HG02642 (cell line): ENCODE data around the gene VPS8.

ENCODE experiments used
- ATAC-seq: cut with Tn5 transposase; IDR thresholded peaks from one replicate; pipeline ENCODE4 v1.9.1; 2021; ENCODE audit warnings: mild to moderate bottlenecking; ENCODE audit not compliant: unreplicated experiment, poor library complexity

VPS8 gene

DNA sequence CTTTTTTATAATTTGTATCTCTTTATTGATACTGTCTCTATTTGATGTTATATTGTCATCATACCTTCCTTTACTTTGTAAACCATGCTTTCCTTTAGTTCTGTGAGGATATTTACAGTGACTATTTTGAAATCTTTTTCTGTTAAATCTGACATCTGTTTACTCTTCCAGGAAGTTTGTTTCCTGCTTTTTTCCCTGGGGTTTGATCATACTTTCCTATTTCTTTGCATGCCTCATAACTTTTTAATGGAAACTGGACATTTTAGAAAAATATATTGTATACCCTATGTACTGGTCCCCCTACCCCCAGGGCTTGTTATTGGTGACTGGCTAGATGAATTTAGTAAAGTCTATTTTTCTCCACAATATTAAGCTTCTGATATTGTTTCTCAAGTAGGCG lies 225.8 kb downstream of the VPS8 start:
- no peak for ATAC-seq

DNA sequence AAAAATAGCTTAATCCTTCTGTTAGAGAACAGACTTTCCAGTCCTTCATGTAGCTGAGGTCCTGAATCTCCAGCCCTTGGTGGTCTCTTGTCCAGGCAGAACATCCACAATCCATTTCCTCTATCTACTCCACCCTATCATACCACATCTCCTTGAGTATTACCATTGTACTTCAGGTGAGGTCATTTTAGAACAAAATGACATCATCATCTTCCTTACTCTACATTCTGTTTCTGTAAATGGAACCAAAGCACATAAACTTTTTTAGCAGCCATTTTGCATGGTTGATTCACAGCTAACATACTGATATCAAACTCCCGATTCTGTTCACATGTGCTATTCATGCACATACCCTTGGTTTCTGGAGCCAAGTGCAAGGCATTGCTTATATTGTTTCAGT lies 228.5 kb downstream of the VPS8 start:
- ATAC-seq: no peak

DNA sequence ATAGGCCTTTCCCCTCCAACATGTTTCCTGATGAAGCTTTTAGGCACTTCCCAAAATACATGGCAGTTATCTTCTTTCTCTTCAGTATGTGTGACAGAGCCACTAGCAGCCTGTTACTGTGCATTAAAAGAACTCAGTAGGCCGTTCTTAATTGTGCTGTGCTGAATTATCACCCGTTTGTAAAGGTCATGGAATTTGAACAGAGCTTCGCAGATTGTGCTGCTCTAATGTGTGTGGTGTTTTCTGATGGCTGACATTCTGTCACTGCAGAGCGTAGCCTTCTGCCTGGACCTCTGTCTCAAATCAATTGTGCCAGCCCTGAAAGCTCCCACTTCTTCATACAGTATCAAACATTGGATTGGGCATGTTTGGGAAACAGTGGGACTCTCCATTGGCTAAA lies 229.6 kb downstream of the VPS8 start:
- no peak for ATAC-seq

DNA sequence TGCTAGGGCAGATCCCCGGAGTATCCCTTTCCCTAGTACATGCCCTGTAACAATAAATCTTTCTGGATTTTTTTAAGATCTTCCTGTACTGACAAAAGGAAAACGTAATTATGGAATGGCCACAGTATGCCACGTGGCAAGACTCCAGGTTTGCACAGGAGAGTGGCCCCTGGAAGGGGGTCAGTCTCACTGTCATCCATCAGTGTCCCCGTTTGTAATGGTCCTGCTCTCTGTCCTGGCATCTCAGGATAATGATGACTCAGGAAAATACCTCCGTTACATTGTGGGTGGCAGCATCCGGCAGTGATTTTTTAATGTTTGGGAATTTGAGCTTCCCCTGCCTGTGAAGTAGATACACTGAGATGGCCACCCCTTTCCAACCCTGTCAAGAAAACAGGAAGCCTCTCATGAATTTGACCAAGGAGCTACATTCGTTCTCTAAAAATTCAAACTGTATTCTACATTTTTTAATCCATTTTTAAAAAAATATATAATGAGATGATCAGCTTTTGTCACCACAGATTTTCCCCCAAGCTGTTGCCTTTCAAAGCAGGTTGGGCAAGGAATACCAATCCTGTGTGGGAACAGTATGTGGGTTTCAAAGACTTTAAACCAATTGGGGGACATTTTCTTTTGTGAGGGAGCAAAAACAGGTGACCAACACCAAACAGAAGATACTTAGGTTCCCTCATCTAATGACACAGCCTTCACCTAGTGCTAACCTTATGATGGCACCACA lies 230.5 kb downstream of the VPS8 start:
- no peak for ATAC-seq

DNA sequence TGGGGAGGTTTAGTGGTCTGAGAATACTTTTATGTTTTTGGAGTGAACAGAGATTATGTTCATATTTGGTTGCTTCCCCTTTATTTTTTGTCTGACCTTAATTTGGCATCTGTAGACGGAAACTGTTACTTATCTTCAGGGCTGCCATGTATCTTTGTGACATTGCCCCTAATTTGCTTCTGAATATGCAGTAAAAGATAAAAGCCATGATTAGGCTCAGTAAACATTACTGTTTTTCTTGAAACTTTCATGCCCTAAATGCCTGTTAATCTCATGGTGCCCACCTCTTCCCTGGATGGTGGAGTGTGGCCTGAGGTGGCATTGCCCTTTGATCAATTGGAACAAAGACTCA lies 234.2 kb downstream of the VPS8 start:
- no peak for ATAC-seq

DNA sequence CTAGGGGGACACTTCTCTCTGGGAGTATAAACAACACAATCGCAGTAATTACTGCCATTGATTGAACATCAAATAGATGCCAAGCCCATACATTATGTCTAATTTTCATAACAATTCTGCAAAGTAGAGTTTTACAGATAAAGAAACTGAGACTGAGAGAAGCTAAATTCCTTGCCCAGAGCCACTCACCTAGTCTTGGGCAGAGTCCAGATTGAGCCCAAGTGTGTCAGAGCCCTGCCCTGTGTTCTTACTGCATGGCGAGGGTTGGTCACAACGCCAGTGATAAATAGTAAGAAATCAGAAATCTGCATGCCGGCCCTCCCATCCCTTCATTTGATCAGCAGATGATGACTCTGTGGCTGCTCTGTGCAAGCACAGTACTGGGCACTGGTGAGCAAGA lies 234.6 kb downstream of the VPS8 start:
- ATAC-seq: no peak

DNA sequence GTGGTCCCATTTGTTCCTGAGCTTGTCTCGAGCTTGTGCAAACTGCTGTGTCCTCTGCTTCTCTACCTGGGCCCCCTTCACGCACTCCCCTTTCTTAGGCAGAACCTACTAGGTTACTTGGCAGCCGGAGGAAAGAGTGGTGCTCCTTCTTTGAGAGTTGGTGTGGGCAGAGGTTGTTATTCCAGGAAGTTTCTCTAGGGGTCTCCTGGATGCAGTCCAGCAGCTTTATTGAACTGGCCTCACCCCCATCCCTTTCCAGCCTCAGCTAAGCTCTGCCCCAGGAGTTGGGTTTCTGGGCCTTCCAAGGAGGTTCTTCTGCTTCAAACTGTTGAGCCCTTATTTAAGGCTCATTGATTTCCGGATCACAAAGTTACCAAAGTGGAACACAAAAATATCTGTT lies 237.7 kb downstream of the VPS8 start:
- no peak for ATAC-seq

DNA sequence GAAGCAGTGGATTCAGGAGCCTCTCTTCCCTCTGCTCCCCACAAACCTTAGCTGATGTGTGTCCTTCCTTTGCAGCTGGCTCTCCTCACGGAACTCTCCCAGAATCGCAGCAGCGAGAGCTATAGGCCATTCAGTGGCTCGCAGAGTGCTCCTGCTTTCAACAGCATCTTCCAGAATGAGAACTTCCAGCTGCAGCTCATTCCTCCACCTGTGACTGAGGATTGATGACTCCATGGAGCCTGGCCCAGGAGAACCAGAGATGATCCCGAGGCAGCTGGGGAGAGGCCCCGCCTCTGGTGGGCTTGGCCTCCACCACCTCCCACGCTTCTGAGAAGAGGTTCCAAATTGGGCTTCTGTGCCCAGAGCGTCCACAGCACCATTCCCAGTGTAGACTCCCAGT lies 239.8 kb downstream of the VPS8 start:
- ATAC-seq: no peak

DNA sequence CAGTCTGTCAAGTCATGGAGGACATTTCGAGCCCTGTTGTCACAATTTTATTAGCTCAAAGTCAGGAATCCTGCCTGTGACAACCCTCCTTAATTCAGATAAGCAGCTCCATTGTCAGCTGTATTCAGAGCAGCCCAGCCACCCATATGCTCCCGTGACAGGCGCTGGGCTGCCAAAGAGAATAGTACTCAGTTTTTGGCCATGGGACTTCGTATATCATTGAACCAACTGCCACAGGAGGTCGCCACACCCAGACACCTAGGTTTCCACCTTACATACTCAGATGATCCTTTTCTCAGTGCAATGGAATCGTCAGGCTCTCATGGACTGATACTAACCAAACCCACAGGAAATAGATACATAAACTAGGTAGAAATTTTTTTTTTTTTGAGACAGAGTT lies 240.7 kb downstream of the VPS8 start:
- ATAC-seq: no peak

DNA sequence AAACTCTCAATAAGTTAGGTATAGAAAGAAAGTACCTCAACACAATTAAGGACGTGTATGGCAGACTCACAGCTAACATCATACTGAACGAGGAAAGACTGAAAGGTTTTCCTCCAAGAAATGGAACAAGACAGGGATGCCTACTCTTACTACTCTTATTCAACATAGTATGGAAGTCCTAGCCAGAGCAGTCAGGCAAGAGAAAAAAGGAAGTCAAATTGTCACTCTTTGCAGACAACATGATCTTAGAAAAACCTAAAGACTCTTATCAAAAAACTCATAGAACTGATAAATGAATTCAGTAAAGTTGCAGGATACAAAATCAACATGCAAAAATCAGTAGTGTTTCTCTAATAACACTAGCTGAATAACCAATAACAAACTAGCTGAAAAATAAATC lies 244.9 kb downstream of the VPS8 start:
- ATAC-seq: no peak

DNA sequence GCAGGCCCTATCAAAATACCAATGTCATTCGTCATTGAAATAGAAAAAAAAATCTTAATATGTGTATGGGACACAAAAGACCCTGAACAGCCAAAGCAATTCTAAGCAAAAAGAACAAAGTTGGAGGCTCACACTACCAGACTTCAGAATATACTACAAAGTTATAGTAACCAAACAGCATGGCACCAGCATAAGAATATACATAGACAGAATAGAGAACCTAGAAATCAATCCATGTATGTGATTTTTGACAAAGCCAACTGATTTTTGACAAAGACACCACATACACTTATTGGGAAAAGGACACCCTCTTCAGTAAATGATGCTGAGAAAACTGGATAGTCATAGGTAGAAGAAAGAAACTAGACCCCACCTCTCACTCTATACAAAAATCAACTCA lies 245.9 kb downstream of the VPS8 start:
- ATAC-seq: no peak

DNA sequence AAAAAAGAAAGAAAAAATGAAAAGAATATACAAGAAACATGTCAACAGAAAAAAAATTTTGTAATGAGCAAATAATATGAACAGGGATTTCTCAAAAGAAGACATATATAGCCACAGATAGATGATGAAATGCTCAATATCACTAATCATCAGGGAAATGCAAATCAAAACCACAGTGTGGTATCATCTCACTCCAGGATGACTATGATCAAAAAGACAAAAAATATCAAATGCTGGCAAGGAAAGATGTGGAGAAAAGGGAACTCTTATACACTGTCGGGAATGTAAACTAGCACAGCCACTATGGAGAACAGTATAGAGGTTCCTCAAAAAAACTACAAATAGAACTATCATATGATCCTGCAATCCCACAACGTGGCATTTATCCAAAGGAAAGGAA lies 246.8 kb downstream of the VPS8 start:
- ATAC-seq: no peak

DNA sequence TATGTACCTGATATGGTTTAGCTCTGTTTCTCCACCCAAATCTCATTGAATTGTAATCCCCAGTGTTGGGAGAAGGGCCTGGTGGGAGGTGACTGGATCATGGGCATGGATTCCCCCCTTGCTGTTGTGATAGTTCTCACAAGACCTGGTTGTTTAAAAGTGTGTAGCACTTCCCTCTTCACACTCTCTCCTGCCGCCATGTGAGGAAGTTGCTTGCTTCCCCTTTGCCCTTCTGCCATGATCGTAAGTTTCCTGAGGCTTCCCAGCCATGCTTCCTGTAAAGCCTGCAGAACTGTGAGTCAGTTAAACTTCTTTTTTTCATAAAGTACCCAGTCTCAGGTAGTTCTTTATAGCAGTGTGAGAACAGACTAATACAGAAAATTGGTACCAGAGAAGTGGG lies 247.8 kb downstream of the VPS8 start:
- ATAC-seq: no peak

DNA sequence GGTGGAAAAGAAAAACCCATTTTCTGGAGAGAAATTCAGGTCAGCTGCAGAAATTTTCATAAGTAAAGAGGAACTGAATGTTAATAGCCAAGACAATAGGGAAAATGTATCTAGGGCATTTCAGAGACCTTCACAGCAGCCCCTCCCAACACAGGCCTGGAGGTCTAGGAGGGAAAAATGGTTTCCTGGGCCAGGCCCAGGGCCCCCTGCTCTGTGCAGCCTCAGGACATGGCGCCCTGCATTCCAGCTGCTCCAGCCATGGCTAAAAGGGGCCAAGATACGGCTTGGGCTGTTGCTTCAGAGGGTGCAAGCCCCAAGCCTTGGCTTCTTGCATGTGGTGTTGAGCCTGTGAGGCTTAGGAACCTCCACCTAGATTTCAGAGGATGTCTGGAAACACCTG lies 248.7 kb downstream of the VPS8 start:
- ATAC-seq: no peak

DNA sequence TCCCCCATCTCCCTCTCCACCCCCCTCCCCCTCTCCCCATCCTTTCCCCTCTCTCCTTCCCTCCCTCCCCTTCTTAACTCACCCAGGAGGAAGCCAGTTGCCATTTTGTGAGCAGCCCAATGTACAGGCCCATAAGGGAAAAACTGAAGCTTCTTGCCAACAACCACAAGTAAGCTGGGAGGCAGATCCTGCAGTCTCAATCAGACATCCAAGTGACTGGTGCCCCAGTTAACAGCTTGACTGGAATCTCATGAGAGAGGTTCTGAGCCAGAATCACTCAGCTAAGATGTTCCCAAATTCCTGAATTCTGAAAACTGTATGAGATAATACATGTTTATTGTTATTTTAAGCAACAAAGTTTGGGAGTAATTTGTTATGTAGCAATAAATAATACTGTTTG lies 250.2 kb downstream of the VPS8 start:
- no peak for ATAC-seq

DNA sequence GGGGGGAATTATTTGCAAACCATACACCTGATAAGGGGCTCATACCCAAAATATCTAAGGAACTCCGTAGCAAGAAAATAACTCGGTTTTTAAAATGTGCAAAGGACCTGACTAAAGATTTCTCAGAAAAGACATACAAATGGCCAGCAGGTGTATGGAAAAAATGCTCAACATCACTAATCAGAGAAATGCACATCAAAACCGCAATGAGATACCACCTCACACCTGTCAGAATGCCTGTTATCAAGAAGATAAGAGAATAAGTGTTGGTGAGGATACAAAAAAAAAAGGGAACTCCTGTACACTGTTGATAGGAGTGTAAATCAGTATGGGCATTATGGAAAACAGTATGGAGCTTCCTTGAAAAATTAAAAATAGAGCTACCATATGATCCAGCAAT lies 251.5 kb downstream of the VPS8 start:
- no peak for ATAC-seq

DNA sequence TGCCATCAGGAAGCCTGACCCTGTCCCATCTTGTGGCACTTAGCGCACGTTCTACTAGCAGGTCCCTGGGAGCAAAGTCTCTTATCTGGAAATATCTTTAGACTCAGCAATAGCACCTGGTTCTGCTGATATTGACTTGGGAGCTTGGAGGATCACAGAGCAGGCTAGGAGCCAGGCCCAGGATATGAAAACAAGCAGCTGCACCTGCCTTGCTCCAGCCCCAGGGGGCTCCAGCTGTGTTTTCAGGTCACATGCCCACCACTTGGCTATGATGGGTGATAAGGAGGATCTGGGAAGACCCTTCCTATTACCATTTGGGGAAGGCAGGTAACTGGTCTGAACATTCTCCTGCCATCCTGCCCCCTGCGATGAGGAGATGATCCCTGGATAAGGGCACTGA lies 253.1 kb downstream of the VPS8 start:
- ATAC-seq: no peak

DNA sequence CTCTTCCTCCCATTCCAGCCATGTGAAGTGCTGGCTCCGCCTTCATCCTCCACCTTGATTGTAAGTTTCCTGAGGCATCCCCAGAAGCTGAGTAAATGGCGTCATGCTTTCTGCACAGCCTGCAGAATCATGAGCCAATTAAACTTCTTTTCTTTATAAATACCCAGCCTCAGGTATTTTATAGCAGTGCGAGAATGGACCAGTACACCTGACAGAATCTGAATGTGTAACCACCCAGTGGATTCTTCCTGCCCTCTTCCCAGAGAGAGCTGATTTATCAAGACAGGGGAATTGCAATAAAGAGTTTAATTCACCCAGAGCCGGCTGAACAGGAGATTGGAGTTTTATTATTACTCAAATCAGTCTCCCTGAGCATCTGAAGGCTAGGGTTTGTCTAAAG lies 254.3 kb downstream of the VPS8 start:
- ATAC-seq: no peak

DNA sequence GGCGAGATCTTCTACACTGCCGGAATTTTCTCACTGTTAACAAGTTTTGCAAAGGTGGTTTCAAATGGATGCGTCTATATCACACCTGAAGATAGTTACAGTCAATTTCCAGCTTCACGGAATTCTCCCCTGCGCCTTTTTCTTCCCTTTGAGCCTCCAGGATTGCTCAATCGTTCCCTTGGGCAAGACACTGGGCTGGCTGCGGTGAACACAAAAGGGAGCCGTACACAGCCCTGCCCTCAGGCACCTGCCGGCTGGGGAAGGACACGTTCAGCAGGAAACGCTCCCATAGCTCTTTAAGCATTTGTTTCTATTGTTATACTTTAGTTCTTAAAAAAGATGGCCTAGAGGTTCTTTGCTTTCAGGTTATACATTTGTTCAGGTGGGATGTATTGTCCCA lies 255.2 kb downstream of the VPS8 start:
- ATAC-seq: no peak

DNA sequence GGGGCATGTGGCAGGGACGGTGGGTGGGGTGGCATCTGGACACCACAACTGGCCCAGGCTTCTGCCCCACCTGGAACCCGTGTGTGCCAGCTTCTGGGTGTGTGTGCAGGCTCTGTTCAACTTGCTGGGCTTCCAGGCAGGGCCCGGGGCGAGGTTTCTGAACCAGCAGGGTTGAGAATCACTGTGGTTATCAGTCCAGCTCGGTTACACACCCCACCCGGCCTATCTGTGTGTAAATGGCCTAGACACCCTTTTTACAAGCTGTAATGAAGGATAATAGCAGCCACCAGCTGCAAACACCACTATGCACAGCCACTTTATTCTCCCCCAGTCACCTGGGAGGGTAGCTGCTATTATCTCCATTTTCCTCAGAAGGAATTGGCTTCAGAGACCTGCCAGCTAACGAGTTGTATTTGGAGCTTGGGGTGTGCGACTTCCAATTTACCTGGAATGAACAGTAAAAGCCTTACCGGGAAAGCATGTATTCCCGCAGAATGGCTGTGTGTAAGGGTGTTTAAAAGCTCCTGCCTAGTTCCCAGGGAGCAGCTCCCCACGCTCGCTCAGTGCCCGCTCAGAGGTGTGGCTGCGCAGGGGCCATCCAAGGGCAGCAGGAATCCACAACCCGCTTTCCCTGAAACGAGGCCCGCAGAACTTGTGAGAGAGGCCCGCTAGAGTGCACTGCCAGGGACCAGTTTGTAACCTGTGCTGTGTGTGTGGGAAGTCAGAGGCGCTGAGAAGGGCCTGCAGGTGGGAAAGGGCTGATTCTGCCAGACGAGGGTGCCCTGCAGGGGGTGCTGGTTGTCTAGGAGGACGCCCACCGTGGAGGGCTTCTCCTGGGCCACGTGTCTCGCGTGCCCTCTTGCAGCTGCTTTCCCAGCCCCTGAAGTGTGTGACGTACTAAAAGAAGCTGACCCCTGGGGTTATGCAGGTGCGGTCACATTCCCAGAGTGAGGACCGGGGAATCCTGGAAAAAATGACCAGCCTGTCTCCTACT lies 257.4 kb downstream of the VPS8 start:
- no peak for ATAC-seq

DNA sequence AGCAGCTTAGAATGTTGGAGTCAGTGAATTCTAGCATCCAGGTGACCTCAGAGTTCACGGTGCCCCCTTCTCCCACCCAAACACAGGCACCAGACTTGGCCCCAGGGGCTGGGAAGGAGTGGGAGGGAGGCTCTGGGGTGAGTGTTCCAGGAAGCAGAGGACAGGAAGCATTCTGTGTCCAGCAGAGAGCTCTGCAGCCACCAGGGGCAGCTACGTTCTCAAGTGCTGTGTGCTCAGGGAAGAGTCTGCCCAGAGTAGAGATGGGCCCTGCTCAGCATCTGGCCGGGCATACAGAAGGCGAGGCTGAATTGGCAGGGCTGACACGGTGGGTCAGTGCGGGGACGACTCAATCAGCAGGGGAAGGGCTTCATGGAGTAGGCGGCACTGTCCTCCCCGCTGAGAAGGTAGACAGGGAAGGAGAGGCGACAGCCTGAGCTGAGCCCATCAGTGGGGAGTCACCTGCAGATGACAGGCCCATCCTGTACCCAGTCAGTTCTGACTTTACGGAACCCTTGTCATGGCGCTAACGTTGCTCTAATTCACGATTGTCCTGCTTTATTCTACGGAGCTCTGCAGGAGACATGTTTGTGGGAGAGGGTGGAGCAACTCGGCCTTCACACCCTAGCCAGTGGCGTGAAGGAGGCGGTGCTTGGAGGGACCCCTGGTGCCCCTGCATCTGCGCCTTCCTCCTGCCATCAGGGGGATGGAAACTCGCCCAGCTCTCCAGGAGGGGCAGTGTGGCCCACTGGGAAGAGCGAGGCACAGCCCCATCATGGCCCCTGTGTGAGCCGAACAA lies 258.7 kb downstream of the VPS8 start:
- ATAC-seq: no peak
